ENCODE measurements around the gene CYB561D1. TPM values are rescaled to one million over a fixed set of nuclear protein-coding genes. Genes with fewer than 3 reads are reported as not detected.
A peak's percentile ranks its signal among the peaks of the same experiment; 100 is the strongest.

The CYB561D1 gene
- total and polyA plus RNA-seq, 2 donors (not counting 3 experiments of a cell fraction or from before 2014, with no cell fraction given) = 7.2 to 7.3 TPM

GRCh38 chr1:109508873-109509175, 14.9 kb downstream of the CYB561D1 start:
- ChIA-PET CTCF (interaction anchor here (1.6 to 23.0 kb wide), 7 partner anchors 9 to 22 kb away, joined by 8 to 955 read pairs (median 14); partner anchors contain the start of genes CYB561D1 and GPR61), POLR2A (no interaction called here)
- TF ChIP-seq MAX (IDR thresholded peaks at IDR 0.05; ENCODE audit: insufficient read depth, insufficient read length) = no peak
- TF ChIP-seq CTCF (IDR thresholded peaks at IDR 0.05; ENCODE audit: extremely low read depth in 1 of 2, insufficient read depth in 1 of 2, low read depth in 1 of 2, low read length in 2 of 2) = no peak
- no peak for TF ChIP-seq POLR2A (IDR thresholded peaks at IDR 0.05; ENCODE audit: low read depth, low read length)
- TF ChIP-seq POLR2AphosphoS5 (IDR thresholded peaks at IDR 0.05; ENCODE audit: insufficient read depth, low read depth, low read length) = no peak
- TF ChIP-seq EZH2 (IDR thresholded peaks at IDR 0.05; ENCODE audit: borderline replicate concordance, low read depth, low read length, severe bottlenecking) = no peak
- TF ChIP-seq MYC (IDR thresholded peaks at IDR 0.05; ENCODE audit: low read depth, low read length) = no peak
- TF ChIP-seq GATA2 (IDR thresholded peaks at IDR 0.05; ENCODE audit: insufficient read depth, insufficient read length, low read depth, low read length) = no peak
- no peak for TF ChIP-seq JUN (IDR thresholded peaks at IDR 0.05; ENCODE audit: borderline replicate concordance, insufficient read depth, insufficient read length, low read depth)
- TF ChIP-seq FOS (IDR thresholded peaks at IDR 0.05; ENCODE audit: borderline replicate concordance, insufficient read depth, low read length) = no peak
- DNase-seq (ENCODE audit: low read depth, low spot score) = no peak
- Histone ChIP-seq H3K4me2 (ENCODE audit: insufficient read depth, low read length) (peak overlapping the region; percentile 65), H3K9me3 (replicated peaks; ENCODE audit: control insufficient read depth, insufficient read depth, low read length) (no peaks in the 10 kb centered on the region), H3K27ac (ENCODE audit: insufficient read depth, low read depth, low read length) (no peak overlapping the region), H3K79me2 (ENCODE audit: control insufficient read depth, insufficient read depth, low read length) (no peaks in the 10 kb centered on the region), H3K4me3 (replicated peaks in 1 of 3; ENCODE audit: insufficient read depth in 1 of 3, low read depth in 1 of 3, low read length in 3 of 3) (no peak overlapping the region), H3K9ac (replicated peaks; ENCODE audit: extremely low read depth, insufficient read depth, low read length) (no peak overlapping the region), H2AFZ (ENCODE audit: low read depth, low read length) (peak overlapping the region; percentile 68), H3K4me1 (ENCODE audit: control insufficient read depth, extremely low read depth, insufficient read depth, low read length) (peaks cover 6% of the 10 kb centered on the region), H3K27me3 (ENCODE audit: control insufficient read depth in 2 of 2, insufficient read depth in 2 of 2, low read length in 2 of 2) (peaks cover 10 to 21% of the 10 kb centered on the region in 2 experiments), H3K36me3 (ENCODE audit: control insufficient read depth in 2 of 2, extremely low read depth in 1 of 2, insufficient read depth in 2 of 2, low read length in 2 of 2) (no peaks in the 10 kb centered on the region), H3K9me1 (replicated peaks; ENCODE audit: control insufficient read depth, extremely low read depth, insufficient read depth, low read length) (no peaks in the 10 kb centered on the region), H4K20me1 (replicated peaks; ENCODE audit: control insufficient read depth, extremely low read depth, insufficient read depth, low read length) (no peaks in the 10 kb centered on the region)
- BruUV-seq (replicated peaks) = no TSS peak
- intact Hi-C loops (cut with micrococcal nuclease) = no loop called here
- dilution Hi-C loops (cut with MboI; ENCODE audit: extremely low pct_ligation_motif_present, low sequenced_read_pairs) = no loop called here
- no peak for FAIRE-seq

Measured in endothelial cell of umbilical vein (primary cell).